T-helper 17 cell (primary cell): ENCODE results near the gene PTGDR. TPM values are rescaled to one million over a fixed set of nuclear protein-coding genes. Genes with fewer than 3 reads are reported as not detected.
A peak's percentile ranks its signal among the peaks of the same experiment; 100 is the strongest.

Experiments used
- ATAC-seq: fragments of 150-1000 bp; cut with Tn5 transposase; 2 replicates; pipeline ENCODE4 v1.10.0; 2021; ENCODE audit warnings: mild to moderate bottlenecking, moderate library complexity
- DNase-seq, 3 donors: peaks; one replicate each; pipeline versions ENCODE4 v3.0.0 to v3.0.0-alpha.2; 2020 to 2021
- H3K9me3 ChIP-seq: one replicate; pipeline ENCODE4 v1.7.0; 2013; ENCODE audit warnings: low read length, mild to moderate bottlenecking; ENCODE audit not compliant: control insufficient read depth, poor library complexity, severe bottlenecking
- H3K27ac Mint-ChIP-seq: one replicate; pipeline ENCODE4 v1.8.0; 2022; ENCODE audit warnings: mild to moderate bottlenecking, moderate library complexity, mixed read lengths
- H3K27me3 Mint-ChIP-seq: one replicate; pipeline ENCODE4 v1.8.0; 2022; ENCODE audit warnings: mixed read lengths
- H3K36me3 Mint-ChIP-seq: one replicate; pipeline ENCODE4 v1.8.0; 2022; ENCODE audit warnings: low read depth, mixed read lengths
- H3K4me1 Mint-ChIP-seq: one replicate; pipeline ENCODE4 v1.8.0; 2022; ENCODE audit warnings: mild to moderate bottlenecking, mixed read lengths
- H3K4me3 Mint-ChIP-seq: one replicate; pipeline ENCODE4 v1.8.0; 2022; ENCODE audit warnings: mild to moderate bottlenecking, moderate library complexity, mixed read lengths
- total RNA-seq, 4 donors: library from RNA in 2 of 4; stranded (reverse) in 2 of 4; gene quantifications; one replicate each; pipeline ENCODE4 v1.2.3 and lab custom pipeline; 2022 to 2026

The PTGDR gene
- total RNA-seq, 2 donors from 2014 or later: 2.5 to 3.7 TPM

DNA sequence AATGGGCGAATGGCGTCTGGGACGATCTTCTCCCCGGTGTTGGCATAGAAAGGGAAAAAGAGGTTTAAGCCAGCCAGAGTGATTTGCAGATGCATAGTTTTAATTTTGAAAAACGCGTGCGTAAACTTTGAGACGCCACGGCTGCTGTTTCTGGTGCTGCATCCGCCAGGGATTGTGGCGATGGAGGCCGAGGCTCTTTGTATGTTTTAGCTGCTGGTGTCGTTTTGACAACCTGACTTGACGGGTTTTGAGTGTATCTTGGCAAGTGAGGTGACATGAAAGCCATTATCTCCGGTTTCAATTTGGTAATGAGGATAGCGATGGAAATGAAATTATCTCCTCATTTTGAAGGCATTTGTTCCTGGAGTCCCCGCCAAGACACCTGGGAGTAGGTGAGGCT is 1.6 kb downstream of the PTGDR start:
- Mint-ChIP-seq H3K27ac (peak overlapping the region; percentile 14), H3K27me3 (peaks cover 30% of the 10 kb centered on the region)

DNA sequence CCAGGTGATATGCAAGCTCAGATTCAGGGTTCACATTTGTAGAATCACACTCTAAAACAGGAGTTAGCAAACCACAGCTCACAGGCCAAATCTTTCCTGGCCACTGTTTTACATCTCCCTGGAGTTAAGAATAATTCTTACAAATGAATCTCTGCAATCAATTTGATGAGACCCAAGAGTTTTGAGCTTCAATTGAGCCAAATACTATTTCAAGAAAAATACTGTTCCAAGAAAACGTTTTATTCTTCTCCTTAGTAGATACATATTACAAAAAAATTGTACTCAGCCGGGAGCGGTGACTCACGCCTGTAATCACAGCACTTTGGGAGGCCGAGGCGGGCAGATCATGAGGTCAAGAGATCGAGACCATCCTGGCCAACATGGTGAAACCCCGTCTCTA is 2.5 kb downstream of the PTGDR start:
- no peak overlapping the region for H3K27ac Mint-ChIP-seq
- no peaks in the 10 kb centered on the region for H3K9me3 ChIP-seq
- peaks cover 30% of the 10 kb centered on the region for H3K27me3 Mint-ChIP-seq
- H3K4me1 Mint-ChIP-seq: peaks cover 43% of the 10 kb centered on the region
- peaks cover 4% of the 10 kb centered on the region for H3K36me3 Mint-ChIP-seq
- no peak overlapping the region for H3K4me3 Mint-ChIP-seq
- no peak for ATAC-seq
- DNase-seq: no peak

More for the DNA sequence above, 1.6 kb downstream of the PTGDR start:
- H3K4me1 Mint-ChIP-seq: peaks cover 44% of the 10 kb centered on the region
- DNase-seq (no peak), ATAC-seq (no peak)
- peak overlapping the region; percentile 98 for H3K4me3 Mint-ChIP-seq
- H3K9me3 ChIP-seq: no peaks in the 10 kb centered on the region
- peaks cover 4% of the 10 kb centered on the region for H3K36me3 Mint-ChIP-seq

DNA sequence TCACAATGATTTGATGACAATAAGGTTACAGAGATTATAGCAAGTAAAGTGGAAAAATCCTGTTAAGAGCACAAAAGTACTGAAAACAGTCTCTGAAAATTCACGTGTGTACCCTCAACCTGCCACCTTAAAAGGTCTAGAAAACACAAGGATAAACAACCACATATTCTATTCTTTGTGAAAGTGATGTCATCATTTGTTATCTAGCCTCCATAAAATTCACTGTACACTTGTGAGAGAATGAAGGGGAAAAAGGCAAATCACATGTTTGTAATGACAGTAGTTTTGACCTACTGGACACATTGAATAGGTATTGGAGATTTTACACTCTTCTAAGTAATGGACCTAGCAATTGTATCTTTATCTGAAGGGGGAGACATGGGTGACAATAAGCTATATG is 4.0 kb downstream of the PTGDR start:
- no peaks in the 10 kb centered on the region for H3K9me3 ChIP-seq
- Mint-ChIP-seq H3K36me3 (peaks cover 4% of the 10 kb centered on the region), H3K4me1 (peaks cover 29% of the 10 kb centered on the region), H3K27me3 (peaks cover 30% of the 10 kb centered on the region), H3K27ac (peak overlapping the region; percentile 29), H3K4me3 (no peak overlapping the region)
- ATAC-seq (no peak), DNase-seq (no peak)

DNA sequence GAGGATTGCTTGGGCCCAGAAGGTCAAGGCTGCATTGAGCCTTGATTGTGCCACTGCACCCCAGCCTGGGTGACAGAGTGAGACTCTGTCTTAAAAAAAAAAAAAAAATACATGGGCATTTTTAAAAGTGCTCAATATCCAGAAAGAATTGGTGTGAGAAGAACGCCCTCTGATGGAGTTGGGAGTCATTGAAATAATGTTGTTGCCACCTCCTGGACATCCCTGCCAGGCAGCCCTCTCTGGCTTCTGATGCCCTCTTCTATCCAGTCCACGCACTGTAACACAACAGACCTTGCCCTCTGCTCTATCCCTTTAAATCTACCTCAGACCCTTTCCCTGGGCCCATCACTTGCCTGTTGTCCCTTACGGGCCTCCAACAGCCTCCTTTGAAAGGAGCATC is 4.9 kb downstream of the PTGDR start:
- Mint-ChIP-seq H3K4me3 (no peak overlapping the region), H3K36me3 (peaks cover 4% of the 10 kb centered on the region), H3K27ac (peak overlapping the region; percentile 29), H3K27me3 (peaks cover 22% of the 10 kb centered on the region), H3K4me1 (peaks cover 25% of the 10 kb centered on the region)
- DNase-seq (no peak), ATAC-seq (peak; percentile 45)
- no peaks in the 10 kb centered on the region for H3K9me3 ChIP-seq

DNA sequence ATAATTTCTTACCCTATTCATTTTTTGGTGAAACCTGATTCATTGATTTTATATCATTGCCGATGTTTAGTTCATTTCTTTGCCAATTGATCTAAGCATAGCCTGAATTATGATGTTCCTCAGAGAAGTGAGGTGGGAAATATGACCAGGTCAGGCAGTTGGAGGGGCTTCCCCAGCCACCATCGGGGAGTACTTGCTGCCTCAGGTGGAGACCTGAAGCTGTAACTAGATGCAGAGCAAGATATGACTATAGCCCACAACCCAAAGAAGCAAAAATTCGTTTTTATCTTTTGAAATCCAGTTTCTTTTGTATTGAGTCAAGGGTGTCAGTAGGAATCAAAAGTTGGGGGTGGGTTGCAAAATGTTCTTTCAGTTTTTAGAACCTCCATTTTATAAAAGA is 7.9 kb downstream of the PTGDR start:
- no peaks in the 10 kb centered on the region for H3K9me3 ChIP-seq
- peaks cover 15% of the 10 kb centered on the region for H3K4me1 Mint-ChIP-seq
- H3K27me3 Mint-ChIP-seq: peaks cover 4% of the 10 kb centered on the region
- ATAC-seq: no peak
- no peak overlapping the region for H3K4me3 Mint-ChIP-seq
- no peak overlapping the region for H3K27ac Mint-ChIP-seq
- no peaks in the 10 kb centered on the region for H3K36me3 Mint-ChIP-seq
- no peak for DNase-seq

DNA sequence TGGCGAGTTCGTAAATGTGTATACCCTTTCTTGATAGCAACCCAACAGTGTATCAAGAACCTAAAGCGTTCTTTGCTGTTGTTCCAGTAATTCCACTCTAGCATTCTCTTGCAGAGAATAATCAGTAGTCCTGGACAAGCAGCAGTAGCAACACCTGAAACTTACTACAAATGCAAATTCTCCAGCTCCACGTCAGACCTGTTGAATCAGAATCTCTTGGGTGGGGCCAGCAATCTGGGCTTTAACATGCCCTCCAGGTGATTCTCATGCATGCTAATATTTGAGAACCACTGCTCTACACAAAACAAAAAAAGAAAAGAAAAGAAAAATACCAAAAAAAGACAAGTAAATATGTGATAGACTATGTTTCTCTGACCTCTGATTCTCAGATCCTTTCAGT is 10.1 kb downstream of the PTGDR start:
- Mint-ChIP-seq H3K27me3 (peaks cover 3% of the 10 kb centered on the region), H3K27ac (no peak overlapping the region), H3K36me3 (no peaks in the 10 kb centered on the region), H3K4me1 (peaks cover 24% of the 10 kb centered on the region), H3K4me3 (no peak overlapping the region)
- DNase-seq (no peak), ATAC-seq (no peak)
- H3K9me3 ChIP-seq: no peaks in the 10 kb centered on the region

DNA sequence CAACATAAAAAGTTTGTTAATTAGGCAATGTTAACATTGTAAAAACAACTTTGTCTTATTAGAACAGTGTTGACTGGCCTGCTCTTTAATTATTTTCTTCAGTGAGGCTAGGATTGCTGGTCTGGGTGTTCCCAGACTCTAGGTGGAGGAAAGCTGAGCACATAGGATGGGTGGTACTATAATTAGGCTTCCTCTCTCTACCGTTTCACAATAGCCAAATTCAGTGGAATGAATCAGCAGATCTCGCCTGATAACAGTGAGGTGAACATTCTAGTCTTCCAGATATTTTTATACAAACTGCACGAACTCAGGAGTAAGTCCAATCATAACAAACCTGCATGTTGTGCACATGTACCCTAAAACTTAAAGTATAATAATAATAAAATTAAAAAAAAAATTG is 11.9 kb downstream of the PTGDR start:
- no peaks in the 10 kb centered on the region for H3K9me3 ChIP-seq
- Mint-ChIP-seq H3K27ac (no peak overlapping the region), H3K27me3 (no peaks in the 10 kb centered on the region), H3K4me1 (peaks cover 21% of the 10 kb centered on the region), H3K4me3 (no peak overlapping the region), H3K36me3 (peaks cover 2% of the 10 kb centered on the region)
- ATAC-seq: no peak
- DNase-seq: no peak

DNA sequence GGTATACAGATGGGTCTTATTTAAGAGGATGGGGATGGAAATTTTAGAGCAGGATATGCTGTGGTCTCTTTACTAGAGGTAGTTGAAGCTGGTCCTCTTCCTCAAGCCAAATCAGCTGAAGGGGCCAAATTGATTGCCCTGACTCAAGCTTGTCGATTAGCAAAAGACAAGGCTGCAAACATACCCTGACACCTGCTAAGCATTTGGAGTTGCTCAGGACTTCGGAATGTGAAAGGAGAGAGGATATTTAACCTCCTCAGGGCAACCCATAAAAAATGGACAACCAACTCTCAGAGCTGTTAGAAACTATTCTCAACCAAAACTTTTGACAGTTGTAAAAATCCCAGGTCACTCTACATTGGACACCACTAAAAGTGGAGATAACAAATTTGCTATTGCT is 15.6 kb downstream of the PTGDR start:
- Mint-ChIP-seq H3K27ac (no peak overlapping the region), H3K4me3 (no peak overlapping the region), H3K36me3 (peaks cover 2% of the 10 kb centered on the region), H3K4me1 (peaks cover 41% of the 10 kb centered on the region), H3K27me3 (no peaks in the 10 kb centered on the region)
- ATAC-seq (no peak), DNase-seq (no peak)
- no peaks in the 10 kb centered on the region for H3K9me3 ChIP-seq

DNA sequence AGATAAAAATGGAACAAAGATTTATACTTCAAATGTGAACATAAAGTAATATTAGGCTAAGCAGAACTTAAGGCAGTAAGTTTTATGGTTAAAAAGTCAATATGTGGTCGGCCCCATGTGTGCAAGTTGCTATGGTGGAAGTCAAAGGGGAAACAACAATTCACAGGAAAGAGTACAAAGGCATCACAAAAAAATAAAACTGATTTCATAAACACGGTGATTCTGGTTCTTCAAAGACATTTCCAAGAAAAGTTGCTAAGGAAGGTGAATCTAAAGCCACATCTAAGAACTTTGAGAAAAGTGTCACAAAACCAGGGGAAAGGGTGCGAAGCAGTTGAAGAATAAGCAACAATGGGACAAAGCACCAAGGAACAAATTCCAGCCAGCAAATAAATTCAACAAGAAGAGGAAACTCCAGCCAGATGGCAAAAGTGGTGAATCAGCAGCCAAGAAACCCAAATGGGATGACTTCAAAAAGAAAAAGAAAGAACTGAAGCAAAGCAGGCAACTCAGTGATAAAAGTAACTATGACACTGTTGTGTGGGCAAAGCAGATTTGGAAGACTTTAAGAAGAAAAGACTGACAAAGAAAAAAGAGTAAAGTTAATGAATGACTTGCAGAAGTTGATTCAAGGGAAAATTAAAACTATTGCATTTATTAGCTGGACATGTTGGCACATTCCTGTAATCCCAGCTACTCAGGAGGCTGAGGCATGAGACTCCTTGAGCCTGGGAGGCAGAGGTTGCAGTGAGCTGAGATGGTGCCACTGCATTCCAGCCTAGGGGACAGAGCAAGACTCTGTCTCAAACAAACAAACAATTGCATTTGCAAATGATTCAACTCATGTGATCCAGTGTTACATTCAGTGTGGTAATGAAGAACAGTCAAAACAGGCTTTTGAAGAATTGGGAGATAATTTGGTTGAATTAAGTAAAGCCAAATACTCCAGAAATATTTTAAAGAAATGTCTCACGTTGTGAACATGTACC is 19.5 kb downstream of the PTGDR start:
- DNase-seq: no peak
- peak overlapping the region; percentile 85 for H3K27ac Mint-ChIP-seq
- no peaks in the 10 kb centered on the region for H3K9me3 ChIP-seq
- H3K36me3 Mint-ChIP-seq: peaks cover 4% of the 10 kb centered on the region
- H3K4me3 Mint-ChIP-seq: peak overlapping the region; percentile 76
- H3K27me3 Mint-ChIP-seq: no peaks in the 10 kb centered on the region
- ATAC-seq: peak; percentile 75
- peaks cover 29% of the 10 kb centered on the region for H3K4me1 Mint-ChIP-seq

DNA sequence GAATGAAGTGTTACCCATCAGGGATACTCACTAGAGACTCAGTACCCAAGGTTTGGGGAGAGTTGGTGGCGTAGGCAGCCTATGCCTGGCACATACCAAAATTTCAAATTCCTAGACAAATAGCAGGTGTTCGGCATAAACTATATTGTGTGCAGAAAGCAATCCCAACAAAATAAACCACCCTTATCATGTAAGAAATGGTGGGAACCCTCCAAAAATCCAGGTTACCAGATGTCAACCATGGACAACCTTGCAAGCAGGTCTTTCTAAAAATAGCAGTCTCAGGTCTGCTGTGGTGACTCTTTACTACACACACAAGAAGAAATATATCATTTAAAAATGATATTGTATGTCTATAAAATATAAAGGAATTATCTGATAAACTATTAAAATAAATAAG is 28.9 kb downstream of the PTGDR start:
- Mint-ChIP-seq H3K27me3 (no peaks in the 10 kb centered on the region), H3K4me3 (no peak overlapping the region), H3K36me3 (peaks cover 2% of the 10 kb centered on the region), H3K4me1 (peaks cover 20% of the 10 kb centered on the region), H3K27ac (no peak overlapping the region)
- ATAC-seq: no peak
- DNase-seq: no peak
- H3K9me3 ChIP-seq: no peaks in the 10 kb centered on the region

DNA sequence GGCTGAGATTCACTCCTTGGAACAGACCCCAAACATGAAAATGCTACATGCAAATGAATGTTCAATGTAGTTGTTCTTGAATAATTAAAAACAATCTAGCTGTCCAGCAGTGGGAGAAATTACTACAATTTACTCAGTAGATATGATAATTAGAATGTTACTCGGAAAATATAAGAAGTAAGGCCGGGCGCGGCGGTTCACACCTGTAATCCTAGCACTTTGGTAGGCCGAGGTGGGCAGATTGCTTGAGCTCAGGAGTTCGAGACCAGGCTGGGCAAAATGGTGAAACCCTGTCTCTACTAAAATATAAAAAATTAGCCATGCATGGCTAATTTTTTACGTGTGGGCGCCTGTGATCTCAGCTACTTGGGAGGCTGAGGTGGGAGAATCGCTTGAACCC is 31.3 kb downstream of the PTGDR start:
- peaks cover 2% of the 10 kb centered on the region for H3K36me3 Mint-ChIP-seq
- no peak overlapping the region for H3K27ac Mint-ChIP-seq
- no peaks in the 10 kb centered on the region for H3K27me3 Mint-ChIP-seq
- H3K4me3 Mint-ChIP-seq: no peak overlapping the region
- H3K9me3 ChIP-seq: no peaks in the 10 kb centered on the region
- ATAC-seq (no peak), DNase-seq (no peak)
- peaks cover 33% of the 10 kb centered on the region for H3K4me1 Mint-ChIP-seq

DNA sequence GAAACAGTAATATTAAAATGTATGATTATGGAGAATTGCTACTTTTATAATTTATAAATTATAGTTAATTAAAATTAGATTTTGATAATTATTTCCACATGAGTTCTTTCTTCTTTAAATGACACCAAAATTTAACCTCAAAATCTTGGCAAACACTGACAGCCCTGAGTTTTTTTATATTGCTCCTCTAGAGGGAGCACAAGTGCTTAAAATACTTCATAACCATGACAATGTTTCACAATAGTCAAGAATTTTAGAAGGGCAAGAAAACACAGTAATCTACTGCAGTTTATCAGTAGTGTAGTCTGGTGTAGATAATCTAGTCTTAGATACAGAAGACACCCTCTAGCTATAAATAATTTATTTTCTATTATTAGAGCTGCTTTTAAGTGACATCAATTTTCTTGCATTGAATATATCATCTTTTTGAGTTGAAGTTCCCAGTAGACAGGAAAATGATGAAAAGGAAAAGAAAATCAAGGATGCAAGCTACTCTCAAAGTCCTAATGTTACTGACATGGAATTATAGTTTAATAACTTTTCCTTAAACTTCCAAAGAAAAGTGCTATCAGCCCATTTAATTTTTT is 32.3 kb downstream of the PTGDR start:
- H3K27me3 Mint-ChIP-seq: no peaks in the 10 kb centered on the region
- peaks cover 40% of the 10 kb centered on the region for H3K4me1 Mint-ChIP-seq
- DNase-seq (no peak), ATAC-seq (peak; percentile 80)
- no peak overlapping the region for H3K27ac Mint-ChIP-seq
- H3K36me3 Mint-ChIP-seq: peaks cover 2% of the 10 kb centered on the region
- H3K4me3 Mint-ChIP-seq: no peak overlapping the region
- no peaks in the 10 kb centered on the region for H3K9me3 ChIP-seq

DNA sequence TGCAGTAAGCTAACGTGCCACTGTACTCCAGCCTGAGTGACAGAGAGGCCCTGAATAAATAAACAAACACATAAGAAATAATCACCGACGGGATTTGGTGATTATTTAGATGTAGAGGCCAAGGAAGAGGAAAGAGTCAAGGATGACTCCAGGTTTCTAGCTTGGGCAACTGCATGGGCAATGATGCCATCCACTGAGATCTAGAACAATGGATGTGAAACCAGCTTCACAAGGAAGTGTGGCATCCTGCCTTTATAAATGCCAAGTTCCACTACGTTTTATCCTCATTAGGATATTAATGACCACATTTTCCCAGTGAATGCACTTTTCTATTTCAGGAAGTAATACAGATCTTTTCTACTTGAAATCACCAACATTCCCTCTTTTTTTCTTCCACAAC is 35.7 kb downstream of the PTGDR start:
- ATAC-seq (no peak), DNase-seq (no peak)
- Mint-ChIP-seq H3K4me3 (no peak overlapping the region), H3K36me3 (peaks cover 2% of the 10 kb centered on the region), H3K27ac (no peak overlapping the region), H3K4me1 (peaks cover 48% of the 10 kb centered on the region), H3K27me3 (no peaks in the 10 kb centered on the region)
- no peaks in the 10 kb centered on the region for H3K9me3 ChIP-seq
